HepG2 (cell line): ENCODE results near the gene MEIS3. TPM values are rescaled to one million over a fixed set of nuclear protein-coding genes. Genes with fewer than 3 reads are reported as not detected.

Experiments
- ATF7 ChIP-seq, 2 experiments: fragments of 450-650 bp in 1 of 2; sonication (generic) in 1 of 2; formaldehyde crosslinking in 1 of 2; IDR thresholded peaks; 2 replicates each; pipeline versions ENCODE4 v1.4.0 to v1.6.1; 2016 to 2020; ENCODE audit warnings: antibody characterized with exemption in 1 of 2, mild to moderate bottlenecking in 1 of 2, missing genetic modification reagents in 1 of 2
- EEA1 ChIP-seq: sonication (generic); formaldehyde crosslinking; IDR thresholded peaks from 2 replicates; pipeline ENCODE4 v1.5.1; 2020; ENCODE audit warnings: mild to moderate bottlenecking, missing genetic modification reagents, borderline replicate concordance
- HDAC2 ChIP-seq: sonication (generic); formaldehyde crosslinking; IDR thresholded peaks from 2 replicates; pipeline ENCODE4 v1.4.0; 2020; ENCODE audit warnings: missing genetic modification reagents
- HMG20B ChIP-seq: conservative IDR thresholded peaks from 2 replicates; pipeline ENCODE4 v1.6.1; 2016; ENCODE audit warnings: missing genetic modification reagents, missing compliant biosample characterization
- TERF1 ChIP-seq: sonication (generic); formaldehyde crosslinking; IDR thresholded peaks from 2 replicates; pipeline ENCODE4 v1.8.0; 2022; ENCODE audit warnings: mild to moderate bottlenecking, missing genetic modification reagents, moderate library complexity
- ZNF704 ChIP-seq: sonication (generic); formaldehyde crosslinking; IDR thresholded peaks from 2 replicates; pipeline ENCODE4 v1.8.1; 2023; ENCODE audit warnings: mild to moderate bottlenecking, inconsistent platforms, moderate library complexity, missing genetic modification reagents, borderline replicate concordance
- ZNF777 ChIP-seq: sonication (generic); formaldehyde crosslinking; IDR thresholded peaks from 2 replicates; pipeline ENCODE4 v1.4.0; 2020; ENCODE audit warnings: missing genetic modification reagents
- polyA plus RNA-seq, 8 experiments: library from polyadenylated mRNA; depleted of rRNA in 3 of 8; stranded (reverse) in 7 of 8; unstranded in 1 of 8; fragments of >200 nt; fragmentation: Illumina TruSeq in 4 of 8; extraction: Trizol in 4 of 8; gene quantifications; 2 replicates each; pipeline versions ENCODE4 v1.2.1 to v1.2.3, GENCODE V29; 2011 to 2016; ENCODE audit warnings: low read depth in 4 of 8, missing spikeins in 1 of 8, mixed read lengths in 1 of 8; ENCODE audit not compliant: insufficient read depth in 1 of 8
- total RNA-seq, 5 experiments: library from RNA; depleted of rRNA; stranded (reverse); fragments of >200 nt; fragmentation: Illumina TruSeq; extraction: Trizol; gene quantifications; 2 replicates each; pipeline ENCODE4 v1.2.3, GENCODE V29; 2016; ENCODE audit warnings: low read depth in 1 of 5
- TF ChIP-seq, protein P1 (sequence below): sonication (generic); formaldehyde crosslinking; IDR thresholded peaks from 2 replicates; pipeline ENCODE4 v1.8.0; 2022; ENCODE audit warnings: mild to moderate bottlenecking, missing genetic modification reagents, borderline replicate concordance
- TF ChIP-seq, protein P2 (sequence below): sonication (generic); formaldehyde crosslinking; IDR thresholded peaks from 2 replicates; pipeline ENCODE4 v1.5.1; 2020; ENCODE audit warnings: mild to moderate bottlenecking, missing genetic modification reagents, moderate library complexity
- TF ChIP-seq, protein P3 (sequence below): sonication (generic); formaldehyde crosslinking; IDR thresholded peaks from 2 replicates; pipeline ENCODE4 v1.4.0; 2020; ENCODE audit warnings: missing genetic modification reagents, borderline replicate concordance
- TF ChIP-seq, protein P4 (sequence below): sonication (generic); formaldehyde crosslinking; IDR thresholded peaks from 2 replicates; pipeline ENCODE4 v1.4.0; 2020; ENCODE audit warnings: missing genetic modification reagents, borderline replicate concordance

The MEIS3 gene
- total and polyA plus RNA-seq, 2 of the 13 experiments (the other 11 are each of a cell fraction or from before 2014, with no cell fraction given): 0.09 to 0.70 TPM

DNA sequence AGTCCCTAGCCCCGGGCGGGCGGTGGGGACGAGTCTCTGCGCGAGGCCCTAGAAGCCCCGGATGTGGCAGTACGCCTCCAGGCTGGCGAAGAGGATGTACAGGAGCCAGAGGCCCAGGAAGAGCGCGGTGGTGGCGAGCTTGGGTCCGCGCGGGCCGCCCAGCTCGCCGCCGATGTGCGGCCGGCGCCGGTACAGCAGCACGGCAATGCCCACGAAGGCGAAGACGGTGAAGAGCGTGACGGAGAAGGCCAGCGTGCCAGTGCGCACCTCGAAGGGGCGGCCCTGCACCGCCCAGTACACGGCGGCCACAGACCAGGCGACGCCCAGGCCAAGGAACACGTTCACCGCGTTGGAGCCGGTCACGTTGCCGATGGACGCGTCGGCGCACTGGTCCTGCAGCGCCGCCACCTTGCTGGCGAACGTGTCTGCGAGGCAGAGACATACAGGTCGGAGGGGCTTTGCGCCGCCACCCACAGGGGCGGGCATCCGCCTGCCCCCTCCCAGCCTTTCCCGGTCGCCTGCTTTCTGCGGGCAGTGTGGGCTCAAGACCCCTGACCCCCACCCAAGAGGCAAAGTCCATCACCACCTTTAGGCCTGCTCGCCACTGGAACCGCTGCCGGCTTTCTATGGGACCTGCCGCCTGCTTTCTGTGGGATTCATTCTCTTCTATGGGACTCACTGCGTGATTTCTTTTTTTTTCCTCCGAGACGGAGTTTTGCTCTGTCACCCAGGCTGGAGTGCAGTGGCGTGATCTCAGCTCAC lies 10.9 kb upstream of the MEIS3 start (continued):
- TF ChIP-seq, protein P1, sequence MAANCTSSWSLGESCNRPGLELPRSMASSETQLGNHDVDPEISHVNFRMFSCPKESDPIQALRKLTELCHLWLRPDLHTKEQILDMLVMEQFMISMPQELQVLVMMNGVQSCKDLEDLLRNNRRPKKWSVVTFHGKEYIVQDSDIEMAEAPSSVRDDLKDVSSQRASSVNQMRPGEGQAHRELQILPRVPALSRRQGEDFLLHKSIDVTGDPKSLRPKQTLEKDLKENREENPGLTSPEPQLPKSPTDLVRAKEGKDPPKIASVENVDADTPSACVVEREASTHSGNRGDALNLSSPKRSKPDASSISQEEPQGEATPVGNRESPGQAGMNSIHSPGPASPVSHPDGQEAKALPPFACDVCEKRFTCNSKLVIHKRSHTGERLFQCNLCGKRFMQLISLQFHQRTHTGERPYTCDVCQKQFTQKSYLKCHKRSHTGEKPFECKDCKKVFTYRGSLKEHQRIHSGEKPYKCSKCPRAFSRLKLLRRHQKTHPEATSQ: no peak
- TF ChIP-seq, protein P2, sequence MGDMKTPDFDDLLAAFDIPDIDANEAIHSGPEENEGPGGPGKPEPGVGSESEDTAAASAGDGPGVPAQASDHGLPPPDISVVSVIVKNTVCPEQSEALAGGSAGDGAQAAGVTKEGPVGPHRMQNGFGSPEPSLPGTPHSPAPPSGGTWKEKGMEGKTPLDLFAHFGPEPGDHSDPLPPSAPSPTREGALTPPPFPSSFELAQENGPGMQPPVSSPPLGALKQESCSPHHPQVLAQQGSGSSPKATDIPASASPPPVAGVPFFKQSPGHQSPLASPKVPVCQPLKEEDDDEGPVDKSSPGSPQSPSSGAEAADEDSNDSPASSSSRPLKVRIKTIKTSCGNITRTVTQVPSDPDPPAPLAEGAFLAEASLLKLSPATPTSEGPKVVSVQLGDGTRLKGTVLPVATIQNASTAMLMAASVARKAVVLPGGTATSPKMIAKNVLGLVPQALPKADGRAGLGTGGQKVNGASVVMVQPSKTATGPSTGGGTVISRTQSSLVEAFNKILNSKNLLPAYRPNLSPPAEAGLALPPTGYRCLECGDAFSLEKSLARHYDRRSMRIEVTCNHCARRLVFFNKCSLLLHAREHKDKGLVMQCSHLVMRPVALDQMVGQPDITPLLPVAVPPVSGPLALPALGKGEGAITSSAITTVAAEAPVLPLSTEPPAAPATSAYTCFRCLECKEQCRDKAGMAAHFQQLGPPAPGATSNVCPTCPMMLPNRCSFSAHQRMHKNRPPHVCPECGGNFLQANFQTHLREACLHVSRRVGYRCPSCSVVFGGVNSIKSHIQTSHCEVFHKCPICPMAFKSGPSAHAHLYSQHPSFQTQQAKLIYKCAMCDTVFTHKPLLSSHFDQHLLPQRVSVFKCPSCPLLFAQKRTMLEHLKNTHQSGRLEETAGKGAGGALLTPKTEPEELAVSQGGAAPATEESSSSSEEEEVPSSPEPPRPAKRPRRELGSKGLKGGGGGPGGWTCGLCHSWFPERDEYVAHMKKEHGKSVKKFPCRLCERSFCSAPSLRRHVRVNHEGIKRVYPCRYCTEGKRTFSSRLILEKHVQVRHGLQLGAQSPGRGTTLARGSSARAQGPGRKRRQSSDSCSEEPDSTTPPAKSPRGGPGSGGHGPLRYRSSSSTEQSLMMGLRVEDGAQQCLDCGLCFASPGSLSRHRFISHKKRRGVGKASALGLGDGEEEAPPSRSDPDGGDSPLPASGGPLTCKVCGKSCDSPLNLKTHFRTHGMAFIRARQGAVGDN: peak; percentile 99
- TF ChIP-seq, protein P3, sequence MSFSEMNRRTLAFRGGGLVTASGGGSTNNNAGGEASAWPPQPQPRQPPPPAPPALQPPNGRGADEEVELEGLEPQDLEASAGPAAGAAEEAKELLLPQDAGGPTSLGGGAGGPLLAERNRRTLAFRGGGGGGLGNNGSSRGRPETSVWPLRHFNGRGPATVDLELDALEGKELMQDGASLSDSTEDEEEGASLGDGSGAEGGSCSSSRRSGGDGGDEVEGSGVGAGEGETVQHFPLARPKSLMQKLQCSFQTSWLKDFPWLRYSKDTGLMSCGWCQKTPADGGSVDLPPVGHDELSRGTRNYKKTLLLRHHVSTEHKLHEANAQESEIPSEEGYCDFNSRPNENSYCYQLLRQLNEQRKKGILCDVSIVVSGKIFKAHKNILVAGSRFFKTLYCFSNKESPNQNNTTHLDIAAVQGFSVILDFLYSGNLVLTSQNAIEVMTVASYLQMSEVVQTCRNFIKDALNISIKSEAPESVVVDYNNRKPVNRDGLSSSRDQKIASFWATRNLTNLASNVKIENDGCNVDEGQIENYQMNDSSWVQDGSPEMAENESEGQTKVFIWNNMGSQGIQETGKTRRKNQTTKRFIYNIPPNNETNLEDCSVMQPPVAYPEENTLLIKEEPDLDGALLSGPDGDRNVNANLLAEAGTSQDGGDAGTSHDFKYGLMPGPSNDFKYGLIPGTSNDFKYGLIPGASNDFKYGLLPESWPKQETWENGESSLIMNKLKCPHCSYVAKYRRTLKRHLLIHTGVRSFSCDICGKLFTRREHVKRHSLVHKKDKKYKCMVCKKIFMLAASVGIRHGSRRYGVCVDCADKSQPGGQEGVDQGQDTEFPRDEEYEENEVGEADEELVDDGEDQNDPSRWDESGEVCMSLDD: no peak
- TF ChIP-seq EEA1 (CRISPR knock-in tag) (0 out of 2 replicates have a peak, but pooled peaks have one; percentile 58), ZNF704 (CRISPR knock-in tag) (no peak), TERF1 (CRISPR knock-in tag) (no peak), HDAC2 (CRISPR knock-in tag) (peak; percentile 50), ZNF777 (CRISPR knock-in tag) (peak; percentile 97), ATF7 (IDR thresholded peaks at IDR 0.05) (no peak), ATF7 (CRISPR knock-in tag; IDR thresholded peaks at IDR 0.05) (no peak), HMG20B (CRISPR knock-in tag) (no peak)
- TF ChIP-seq, protein P4, sequence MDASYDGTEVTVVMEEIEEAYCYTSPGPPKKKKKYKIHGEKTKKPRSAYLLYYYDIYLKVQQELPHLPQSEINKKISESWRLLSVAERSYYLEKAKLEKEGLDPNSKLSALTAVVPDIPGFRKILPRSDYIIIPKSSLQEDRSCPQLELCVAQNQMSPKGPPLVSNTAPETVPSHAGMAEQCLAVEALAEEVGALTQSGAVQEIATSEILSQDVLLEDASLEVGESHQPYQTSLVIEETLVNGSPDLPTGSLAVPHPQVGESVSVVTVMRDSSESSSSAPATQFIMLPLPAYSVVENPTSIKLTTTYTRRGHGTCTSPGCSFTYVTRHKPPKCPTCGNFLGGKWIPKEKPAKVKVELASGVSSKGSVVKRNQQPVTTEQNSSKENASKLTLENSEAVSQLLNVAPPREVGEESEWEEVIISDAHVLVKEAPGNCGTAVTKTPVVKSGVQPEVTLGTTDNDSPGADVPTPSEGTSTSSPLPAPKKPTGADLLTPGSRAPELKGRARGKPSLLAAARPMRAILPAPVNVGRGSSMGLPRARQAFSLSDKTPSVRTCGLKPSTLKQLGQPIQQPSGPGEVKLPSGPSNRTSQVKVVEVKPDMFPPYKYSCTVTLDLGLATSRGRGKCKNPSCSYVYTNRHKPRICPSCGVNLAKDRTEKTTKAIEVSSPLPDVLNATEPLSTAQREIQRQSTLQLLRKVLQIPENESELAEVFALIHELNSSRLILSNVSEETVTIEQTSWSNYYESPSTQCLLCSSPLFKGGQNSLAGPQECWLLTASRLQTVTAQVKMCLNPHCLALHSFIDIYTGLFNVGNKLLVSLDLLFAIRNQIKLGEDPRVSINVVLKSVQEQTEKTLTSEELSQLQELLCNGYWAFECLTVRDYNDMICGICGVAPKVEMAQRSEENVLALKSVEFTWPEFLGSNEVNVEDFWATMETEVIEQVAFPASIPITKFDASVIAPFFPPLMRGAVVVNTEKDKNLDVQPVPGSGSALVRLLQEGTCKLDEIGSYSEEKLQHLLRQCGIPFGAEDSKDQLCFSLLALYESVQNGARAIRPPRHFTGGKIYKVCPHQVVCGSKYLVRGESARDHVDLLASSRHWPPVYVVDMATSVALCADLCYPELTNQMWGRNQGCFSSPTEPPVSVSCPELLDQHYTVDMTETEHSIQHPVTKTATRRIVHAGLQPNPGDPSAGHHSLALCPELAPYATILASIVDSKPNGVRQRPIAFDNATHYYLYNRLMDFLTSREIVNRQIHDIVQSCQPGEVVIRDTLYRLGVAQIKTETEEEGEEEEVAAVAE: 0 out of 2 replicates have a peak, but pooled peaks have one; percentile 68
